ENCODE measurements around the gene SLC35E1. TPM values are rescaled to one million over a fixed set of nuclear protein-coding genes. Genes with fewer than 3 reads are reported as not detected.

SLC35E1 gene
- total RNA-seq, 1 donor from 2014 or later = 26.8 TPM

- intact Hi-C loops (cut with micrococcal nuclease) = no loop called here
- peaks cover 99% of the 10 kb centered on the region for H3K4me1 ChIP-seq
- TF ChIP-seq, protein P1, sequence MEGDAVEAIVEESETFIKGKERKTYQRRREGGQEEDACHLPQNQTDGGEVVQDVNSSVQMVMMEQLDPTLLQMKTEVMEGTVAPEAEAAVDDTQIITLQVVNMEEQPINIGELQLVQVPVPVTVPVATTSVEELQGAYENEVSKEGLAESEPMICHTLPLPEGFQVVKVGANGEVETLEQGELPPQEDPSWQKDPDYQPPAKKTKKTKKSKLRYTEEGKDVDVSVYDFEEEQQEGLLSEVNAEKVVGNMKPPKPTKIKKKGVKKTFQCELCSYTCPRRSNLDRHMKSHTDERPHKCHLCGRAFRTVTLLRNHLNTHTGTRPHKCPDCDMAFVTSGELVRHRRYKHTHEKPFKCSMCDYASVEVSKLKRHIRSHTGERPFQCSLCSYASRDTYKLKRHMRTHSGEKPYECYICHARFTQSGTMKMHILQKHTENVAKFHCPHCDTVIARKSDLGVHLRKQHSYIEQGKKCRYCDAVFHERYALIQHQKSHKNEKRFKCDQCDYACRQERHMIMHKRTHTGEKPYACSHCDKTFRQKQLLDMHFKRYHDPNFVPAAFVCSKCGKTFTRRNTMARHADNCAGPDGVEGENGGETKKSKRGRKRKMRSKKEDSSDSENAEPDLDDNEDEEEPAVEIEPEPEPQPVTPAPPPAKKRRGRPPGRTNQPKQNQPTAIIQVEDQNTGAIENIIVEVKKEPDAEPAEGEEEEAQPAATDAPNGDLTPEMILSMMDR (IDR thresholded peaks at IDR 0.05; ENCODE audit: borderline replicate concordance) = no peak
- H3K27ac ChIP-seq (replicated peaks) = peak overlapping the region; percentile 77
- no peaks in the 10 kb centered on the region for H3K27me3 ChIP-seq (ENCODE audit: low read depth)
- H3K9me3 ChIP-seq (replicated peaks) = no peaks in the 10 kb centered on the region
- no peak for DNase-seq
- no peaks in the 10 kb centered on the region for H3K36me3 ChIP-seq
- peak overlapping the region; percentile 48 for H3K4me3 ChIP-seq
These were observed 15.9 kb upstream of the SLC35E1 start for GRCh38 chr19:16587833-16588823.

DNA sequence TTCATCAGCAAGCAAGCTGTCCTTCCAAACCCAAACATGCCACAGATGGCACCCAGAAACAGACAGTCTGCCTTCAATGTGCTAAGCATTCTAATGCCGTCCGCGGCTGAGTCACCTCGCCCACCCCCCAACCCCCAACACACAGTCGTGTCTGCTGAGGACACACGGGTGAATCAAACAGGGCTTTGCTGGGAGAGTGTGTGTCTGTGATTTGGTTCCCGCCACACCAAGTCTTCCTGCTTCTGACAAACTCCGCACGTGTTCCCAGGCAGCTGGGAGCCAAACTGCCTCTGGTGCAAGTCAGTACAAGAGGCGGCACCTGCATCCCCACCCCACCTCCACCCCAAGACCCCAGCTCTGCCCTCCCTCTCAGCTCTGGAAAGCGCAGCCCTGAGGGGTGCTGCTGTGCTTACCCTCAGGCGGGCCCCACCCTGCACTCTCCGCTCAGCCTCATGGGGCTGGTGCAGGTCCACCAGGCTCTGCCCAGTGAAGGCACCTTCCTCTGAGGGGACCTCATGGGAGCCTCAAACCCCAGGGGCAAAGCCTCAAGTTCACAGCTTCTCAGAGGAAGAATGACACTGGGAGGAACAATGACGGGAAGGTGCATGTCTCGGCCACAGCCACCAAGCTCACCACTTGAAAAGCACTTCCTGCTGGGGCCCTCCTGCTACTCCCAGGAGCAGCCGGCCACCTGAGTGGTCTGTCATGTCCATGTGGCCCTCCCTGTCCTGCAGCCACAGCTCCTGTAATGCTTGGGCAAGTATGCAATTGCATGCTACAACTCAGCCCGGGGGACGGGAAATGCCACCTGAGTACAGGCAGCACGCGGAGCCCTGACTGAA, 15.0 kb upstream of the SLC35E1 start:
- TF ChIP-seq, protein P1 (IDR thresholded peaks at IDR 0.05; ENCODE audit: borderline replicate concordance) = no peak
- no peak for DNase-seq
- Histone ChIP-seq H3K4me3 (peak overlapping the region; percentile 48), H3K27me3 (ENCODE audit: low read depth) (no peaks in the 10 kb centered on the region), H3K4me1 (peaks cover 99% of the 10 kb centered on the region), H3K9me3 (replicated peaks) (no peaks in the 10 kb centered on the region), H3K36me3 (no peaks in the 10 kb centered on the region), H3K27ac (replicated peaks) (peak overlapping the region; percentile 77)
- intact Hi-C loops (cut with micrococcal nuclease) = no loop called here

- Histone ChIP-seq H3K4me1 (peaks cover 99% of the 10 kb centered on the region), H3K27me3 (ENCODE audit: low read depth) (no peaks in the 10 kb centered on the region), H3K36me3 (no peaks in the 10 kb centered on the region), H3K9me3 (replicated peaks) (no peaks in the 10 kb centered on the region), H3K4me3 (no peak overlapping the region), H3K27ac (replicated peaks) (no peak overlapping the region)
- intact Hi-C loops (cut with micrococcal nuclease) = no loop called here
- TF ChIP-seq, protein P1 (IDR thresholded peaks at IDR 0.05; ENCODE audit: borderline replicate concordance) = no peak
- no peak for DNase-seq
These were observed 14.3 kb upstream of the SLC35E1 start for GRCh38 chr19:16586477-16586871.

DNA sequence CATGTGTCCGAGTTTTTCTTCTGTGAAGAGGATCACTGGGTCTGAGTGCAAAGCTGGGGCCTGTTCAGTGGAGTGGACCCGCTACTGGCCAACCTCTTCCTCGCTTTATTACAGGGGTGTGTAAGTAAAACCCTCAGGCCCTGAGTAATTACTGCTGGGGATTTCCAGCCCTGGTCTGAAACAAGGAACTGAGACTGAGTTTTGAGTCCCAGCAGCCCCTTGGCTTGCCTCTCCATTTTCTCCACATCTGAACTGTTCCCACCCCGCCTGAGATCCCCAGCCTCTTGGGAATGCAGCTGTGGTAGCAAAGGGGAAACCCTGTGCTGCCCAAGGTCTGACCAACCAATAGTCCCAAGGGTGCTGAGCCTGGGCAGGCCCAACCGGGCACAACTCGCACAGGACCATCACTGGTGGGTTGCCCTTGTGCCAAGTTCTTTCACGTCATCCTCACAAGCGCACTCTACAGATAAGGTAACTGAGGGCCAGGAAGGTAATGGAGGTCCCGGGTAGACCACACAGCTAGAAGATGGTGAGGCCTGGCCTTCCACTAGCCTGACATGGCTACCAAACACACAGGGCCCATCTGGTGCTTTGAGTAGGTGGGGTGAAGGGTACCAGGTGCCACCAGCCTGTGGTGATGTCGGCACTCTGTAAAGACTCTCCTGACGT, 13.7 kb upstream of the SLC35E1 start:
- Histone ChIP-seq H3K9me3 (replicated peaks) (no peaks in the 10 kb centered on the region), H3K4me1 (peaks cover 99% of the 10 kb centered on the region), H3K4me3 (no peak overlapping the region), H3K27me3 (ENCODE audit: low read depth) (no peaks in the 10 kb centered on the region), H3K27ac (replicated peaks) (peak overlapping the region; percentile 61), H3K36me3 (no peaks in the 10 kb centered on the region)
- intact Hi-C loops (cut with micrococcal nuclease) = no loop called here
- TF ChIP-seq, protein P1 (IDR thresholded peaks at IDR 0.05; ENCODE audit: borderline replicate concordance) = no peak
- DNase-seq = no peak

Measured in left ventricle myocardium inferior (tissue), 1 donor.